Smooth muscle cell (in vitro differentiated cells): ENCODE measurements around the gene AKT1S1. TPM values are rescaled to one million over a fixed set of nuclear protein-coding genes. Genes with fewer than 3 reads are reported as not detected.

Experiments used
- DNase-seq: peaks from one replicate; lab custom pipeline; 2025; ENCODE audit not compliant: unreplicated experiment; lab: John Stamatoyannopoulos, UW
- H2AFZ ChIP-seq: fragments of 200-600 bp; sonication (generic); 2 replicates; pipeline ENCODE4 v1.6.0; 2016; ENCODE audit warnings: antibody characterized with exemption, low read depth, mild to moderate bottlenecking
- H3F3A ChIP-seq: fragments of 200-600 bp; sonication (generic); 2 replicates; pipeline ENCODE4 v1.6.0; 2017; ENCODE audit warnings: antibody characterized with exemption, low read depth
- H3K27ac ChIP-seq: fragments of 200-600 bp; sonication (generic); 2 replicates; pipeline ENCODE4 v1.5.1; 2016; ENCODE audit warnings: low read depth, mild to moderate bottlenecking
- H3K27me3 ChIP-seq: fragments of 200-600 bp; sonication (generic); 2 replicates; pipeline ENCODE4 v1.6.1; 2016; ENCODE audit warnings: low read depth, mild to moderate bottlenecking
- H3K36me3 ChIP-seq: fragments of 200-600 bp; sonication (generic); 2 replicates; pipeline ENCODE4 v1.5.1; 2016; ENCODE audit warnings: low read depth
- H3K4me1 ChIP-seq: fragments of 200-600 bp; sonication (generic); 2 replicates; pipeline ENCODE4 v1.5.1; 2016; ENCODE audit warnings: low read depth
- H3K4me2 ChIP-seq: fragments of 200-600 bp; sonication (generic); 2 replicates; pipeline ENCODE4 v1.6.0; 2016; ENCODE audit warnings: mild to moderate bottlenecking
- H3K4me3 ChIP-seq: fragments of 200-600 bp; sonication (generic); 2 replicates; pipeline ENCODE4 v1.5.1; 2016; ENCODE audit warnings: mild to moderate bottlenecking
- H3K79me2 ChIP-seq: fragments of 200-600 bp; sonication (generic); 2 replicates; pipeline ENCODE4 v1.6.0; 2016; ENCODE audit warnings: low read depth, mild to moderate bottlenecking
- H3K9ac ChIP-seq: fragments of 200-600 bp; sonication (generic); 2 replicates; pipeline ENCODE4 v1.6.0; 2016; ENCODE audit warnings: low read depth
- H3K9me3 ChIP-seq: fragments of 200-600 bp; sonication (generic); replicated peaks from 2 replicates; pipeline ENCODE4 v1.5.1; 2016; ENCODE audit warnings: low read depth
- H4K20me1 ChIP-seq: fragments of 200-600 bp; sonication (generic); 2 replicates; pipeline ENCODE4 v1.6.0; 2016; ENCODE audit warnings: low read depth
- WGBS: methylation state at CpG from one replicate; pipeline ENCODE4 v1.1.7; 2016; ENCODE audit warnings: low lambda C conversion rate; 5-methylcytosine and 5-hydroxymethylcytosine counted together
- polyA plus RNA-seq: library from polyadenylated mRNA; unstranded; fragments of >200 nt; fragmentation: Nextera tagmentation; extraction: Ambion mirVana; gene quantifications from 2 replicates; pipeline ENCODE4 v1.2.1, GENCODE V29; 2016
- total RNA-seq: library from RNA; depleted of rRNA; stranded (reverse); fragments of >200 nt; gene quantifications from 2 replicates; pipeline ENCODE4 v1.2.3, GENCODE V29; 2014
- TF ChIP-seq, protein P1 (sequence below): fragments of 200-600 bp; sonication (generic); IDR thresholded peaks from 2 replicates; pipeline ENCODE4 v1.5.1; 2017; ENCODE audit warnings: borderline replicate concordance, mild to moderate bottlenecking, antibody characterized with exemption; ENCODE audit not compliant: insufficient read depth, poor library complexity, severe bottlenecking

Gene AKT1S1
- total and polyA plus RNA-seq, 2 experiments from 2014 or later = 15.8 to 72.2 TPM

DNA sequence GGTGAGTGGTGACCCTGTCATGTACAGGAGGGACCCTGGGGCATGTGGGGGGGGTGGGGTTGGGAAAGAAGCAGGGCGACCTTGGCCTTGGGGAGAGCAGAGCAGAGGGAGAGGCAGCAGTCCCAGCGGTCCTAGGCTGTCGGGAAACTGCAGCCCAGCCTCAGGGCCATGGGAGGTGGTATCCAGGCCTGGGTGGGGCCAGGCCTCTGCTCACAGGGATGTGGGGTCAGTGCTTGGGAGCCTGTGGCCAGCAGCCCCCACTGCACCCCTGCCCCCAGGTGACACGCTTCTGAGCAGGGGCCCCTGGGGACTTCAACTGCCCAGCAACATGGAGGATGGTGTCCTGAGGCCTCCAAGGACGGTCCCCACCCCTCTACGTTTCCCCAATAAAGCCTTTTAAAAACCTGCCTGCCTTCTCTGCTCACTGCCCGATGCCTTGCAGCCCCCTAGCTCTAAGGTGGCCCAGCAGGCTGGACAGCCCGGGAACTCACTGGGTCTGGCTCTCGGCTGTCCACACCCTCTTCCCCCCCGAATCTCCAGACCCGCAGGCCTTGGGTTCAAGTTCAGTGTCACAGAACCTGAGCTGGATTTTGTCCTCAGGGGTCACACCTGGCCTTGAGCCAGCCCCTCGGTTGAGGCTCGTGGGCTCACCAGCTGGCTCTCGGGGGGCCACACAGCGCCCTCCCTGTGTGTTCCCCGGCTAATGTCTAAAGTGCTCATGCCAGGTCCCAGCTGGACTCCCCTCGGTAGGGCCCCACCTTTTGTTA is 16.6 kb downstream of the AKT1S1 start:
- Histone ChIP-seq H3K4me3 (no peak overlapping the region), H2AFZ (no peak overlapping the region), H3K36me3 (no peaks in the 10 kb centered on the region), H3F3A (peaks cover 28% of the 10 kb centered on the region), H3K4me2 (no peak overlapping the region), H3K9ac (no peak overlapping the region), H3K4me1 (no peaks in the 10 kb centered on the region), H3K27me3 (no peaks in the 10 kb centered on the region), H3K9me3 (no peaks in the 10 kb centered on the region), H3K27ac (peak overlapping the region; percentile 78), H3K79me2 (peaks cover 19% of the 10 kb centered on the region), H4K20me1 (peaks cover 43% of the 10 kb centered on the region)
- no peak for DNase-seq
- TF ChIP-seq, protein P1, sequence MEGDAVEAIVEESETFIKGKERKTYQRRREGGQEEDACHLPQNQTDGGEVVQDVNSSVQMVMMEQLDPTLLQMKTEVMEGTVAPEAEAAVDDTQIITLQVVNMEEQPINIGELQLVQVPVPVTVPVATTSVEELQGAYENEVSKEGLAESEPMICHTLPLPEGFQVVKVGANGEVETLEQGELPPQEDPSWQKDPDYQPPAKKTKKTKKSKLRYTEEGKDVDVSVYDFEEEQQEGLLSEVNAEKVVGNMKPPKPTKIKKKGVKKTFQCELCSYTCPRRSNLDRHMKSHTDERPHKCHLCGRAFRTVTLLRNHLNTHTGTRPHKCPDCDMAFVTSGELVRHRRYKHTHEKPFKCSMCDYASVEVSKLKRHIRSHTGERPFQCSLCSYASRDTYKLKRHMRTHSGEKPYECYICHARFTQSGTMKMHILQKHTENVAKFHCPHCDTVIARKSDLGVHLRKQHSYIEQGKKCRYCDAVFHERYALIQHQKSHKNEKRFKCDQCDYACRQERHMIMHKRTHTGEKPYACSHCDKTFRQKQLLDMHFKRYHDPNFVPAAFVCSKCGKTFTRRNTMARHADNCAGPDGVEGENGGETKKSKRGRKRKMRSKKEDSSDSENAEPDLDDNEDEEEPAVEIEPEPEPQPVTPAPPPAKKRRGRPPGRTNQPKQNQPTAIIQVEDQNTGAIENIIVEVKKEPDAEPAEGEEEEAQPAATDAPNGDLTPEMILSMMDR = no peak
- WGBS = 90% methylated on average over 16 of the region's 17 CpGs

DNA sequence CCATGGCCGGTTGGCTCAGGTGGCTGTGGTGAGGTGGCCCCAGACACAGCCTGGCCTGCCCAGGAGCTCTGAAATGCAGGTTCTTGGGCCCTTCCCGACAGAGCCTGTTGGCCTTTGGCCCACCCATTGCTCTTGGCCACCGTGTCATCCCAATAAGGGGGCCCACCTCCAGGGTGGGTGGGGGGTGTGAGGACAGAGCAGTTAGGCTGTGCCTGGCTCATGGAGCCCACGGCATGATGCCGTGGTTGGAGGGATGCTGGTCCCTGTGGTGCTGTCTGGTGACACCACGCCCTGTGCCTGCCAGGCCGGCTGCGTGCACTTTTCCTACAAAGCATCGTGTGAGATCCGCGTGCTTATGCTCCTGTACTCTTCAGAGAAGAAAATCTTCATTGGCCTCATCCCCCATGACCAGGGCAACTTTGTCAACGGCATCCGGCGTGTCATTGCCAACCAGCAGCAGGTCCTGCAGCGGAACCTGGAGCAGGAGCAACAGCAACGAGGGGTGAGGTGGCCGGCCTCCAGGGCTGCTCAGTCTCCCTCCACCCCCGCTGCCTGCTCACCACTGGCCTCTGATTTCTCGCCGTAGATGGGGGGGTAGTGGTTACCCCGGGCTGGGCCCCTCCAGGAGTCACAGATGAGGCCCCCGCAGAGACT is 17.3 kb downstream of the AKT1S1 start:
- H3K4me3 ChIP-seq = no peak overlapping the region
- H3K27me3 ChIP-seq = no peaks in the 10 kb centered on the region
- H4K20me1 ChIP-seq = peaks cover 50% of the 10 kb centered on the region
- peaks cover 19% of the 10 kb centered on the region for H3K79me2 ChIP-seq
- DNase-seq = no peak
- H3K4me2 ChIP-seq = no peak overlapping the region
- H3F3A ChIP-seq = peaks cover 33% of the 10 kb centered on the region
- no peaks in the 10 kb centered on the region for H3K9me3 ChIP-seq
- peak overlapping the region; percentile 78 for H3K27ac ChIP-seq
- H3K36me3 ChIP-seq = no peaks in the 10 kb centered on the region
- no peak overlapping the region for H2AFZ ChIP-seq
- H3K9ac ChIP-seq = no peak overlapping the region
- TF ChIP-seq, protein P1 = no peak
- 88% methylated on average over 22 of the region's 22 CpGs for WGBS
- no peaks in the 10 kb centered on the region for H3K4me1 ChIP-seq

DNA sequence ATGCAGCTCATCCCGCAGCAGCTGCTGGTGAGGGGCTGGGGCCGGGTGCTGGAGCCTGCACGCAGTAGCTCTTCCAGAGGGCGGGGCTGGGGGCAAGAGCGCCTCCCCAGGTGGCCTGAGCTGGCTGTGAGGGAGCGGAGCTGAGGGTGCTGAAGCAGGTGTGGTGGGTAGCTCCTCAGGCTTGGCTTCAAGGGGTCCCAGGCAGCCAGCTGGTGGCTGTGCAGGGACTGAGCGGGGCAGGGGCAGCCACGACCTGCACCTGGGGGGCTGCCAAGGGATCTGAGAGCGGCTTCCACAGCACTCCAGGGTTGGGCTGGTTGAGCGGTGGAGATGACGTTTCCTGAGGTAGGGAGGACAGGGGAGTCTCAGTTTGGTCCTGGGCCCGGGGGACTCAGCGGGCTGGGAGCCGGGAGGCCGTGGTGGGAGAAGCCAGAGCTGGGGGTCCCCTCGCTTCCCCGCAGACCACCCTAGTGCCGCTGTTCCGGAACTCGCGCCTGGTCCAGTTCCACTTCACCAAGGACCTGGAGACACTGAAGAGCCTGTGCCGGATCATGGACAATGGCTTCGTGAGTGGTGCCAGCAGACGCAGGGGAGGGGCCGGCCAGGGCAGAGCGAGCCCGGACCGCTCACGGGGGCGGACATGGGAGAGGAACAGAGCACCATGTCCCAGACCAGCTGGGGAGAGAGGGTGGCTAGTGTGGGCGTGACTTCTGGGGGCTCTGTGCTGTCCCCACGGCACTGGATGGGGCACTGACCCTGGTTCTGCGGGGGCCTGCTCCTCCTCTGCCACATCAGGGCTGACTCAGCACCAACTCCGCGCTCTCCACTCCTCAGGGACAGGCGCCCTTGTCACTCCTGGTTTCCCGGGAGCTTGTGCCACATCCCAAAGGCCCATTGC is 18.8 kb downstream of the AKT1S1 start:
- Histone ChIP-seq H4K20me1 (peaks cover 65% of the 10 kb centered on the region), H3K9ac (no peak overlapping the region), H3K4me2 (no peak overlapping the region), H3F3A (peaks cover 33% of the 10 kb centered on the region), H3K9me3 (no peaks in the 10 kb centered on the region), H2AFZ (no peak overlapping the region), H3K27me3 (no peaks in the 10 kb centered on the region), H3K4me3 (no peak overlapping the region), H3K27ac (peak overlapping the region; percentile 78), H3K36me3 (no peaks in the 10 kb centered on the region), H3K79me2 (peaks cover 23% of the 10 kb centered on the region), H3K4me1 (no peaks in the 10 kb centered on the region)
- no peak for DNase-seq
- WGBS = 91% methylated on average over 33 of the region's 37 CpGs
- TF ChIP-seq, protein P1 = no peak
